Measurements from ENCODE around the gene FASN.

- TF ChIP-seq, protein P1, sequence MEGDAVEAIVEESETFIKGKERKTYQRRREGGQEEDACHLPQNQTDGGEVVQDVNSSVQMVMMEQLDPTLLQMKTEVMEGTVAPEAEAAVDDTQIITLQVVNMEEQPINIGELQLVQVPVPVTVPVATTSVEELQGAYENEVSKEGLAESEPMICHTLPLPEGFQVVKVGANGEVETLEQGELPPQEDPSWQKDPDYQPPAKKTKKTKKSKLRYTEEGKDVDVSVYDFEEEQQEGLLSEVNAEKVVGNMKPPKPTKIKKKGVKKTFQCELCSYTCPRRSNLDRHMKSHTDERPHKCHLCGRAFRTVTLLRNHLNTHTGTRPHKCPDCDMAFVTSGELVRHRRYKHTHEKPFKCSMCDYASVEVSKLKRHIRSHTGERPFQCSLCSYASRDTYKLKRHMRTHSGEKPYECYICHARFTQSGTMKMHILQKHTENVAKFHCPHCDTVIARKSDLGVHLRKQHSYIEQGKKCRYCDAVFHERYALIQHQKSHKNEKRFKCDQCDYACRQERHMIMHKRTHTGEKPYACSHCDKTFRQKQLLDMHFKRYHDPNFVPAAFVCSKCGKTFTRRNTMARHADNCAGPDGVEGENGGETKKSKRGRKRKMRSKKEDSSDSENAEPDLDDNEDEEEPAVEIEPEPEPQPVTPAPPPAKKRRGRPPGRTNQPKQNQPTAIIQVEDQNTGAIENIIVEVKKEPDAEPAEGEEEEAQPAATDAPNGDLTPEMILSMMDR (IDR thresholded peaks at IDR 0.05; ENCODE audit: extremely low read depth in 1 of 2, insufficient read depth in 1 of 2, low read depth in 1 of 2, low read length in 2 of 2): no peak
- TF ChIP-seq JUN (IDR thresholded peaks at IDR 0.05; ENCODE audit: borderline replicate concordance, insufficient read depth, insufficient read length, low read depth) (no peak), FOS (IDR thresholded peaks at IDR 0.05; ENCODE audit: borderline replicate concordance, insufficient read depth, low read length) (no peak), POLR2A (IDR thresholded peaks at IDR 0.05; ENCODE audit: low read depth, low read length) (no peak), POLR2AphosphoS5 (IDR thresholded peaks at IDR 0.05; ENCODE audit: insufficient read depth, low read depth, low read length) (no peak), EZH2 (IDR thresholded peaks at IDR 0.05; ENCODE audit: borderline replicate concordance, low read depth, low read length, severe bottlenecking) (no peak), MAX (IDR thresholded peaks at IDR 0.05; ENCODE audit: insufficient read depth, insufficient read length) (no peak), GATA2 (IDR thresholded peaks at IDR 0.05; ENCODE audit: insufficient read depth, insufficient read length, low read depth, low read length) (no peak)
Observed at GRCh38 chr17:82095777-82096708, 2.0 kb downstream of the FASN start.
